ENCODE results near the gene NUP93. TPM values are rescaled to one million over a fixed set of nuclear protein-coding genes. Genes with fewer than 3 reads are reported as not detected.

NUP93 gene
- total RNA-seq, 2 experiments from 2014 or later, result 45.6 to 47.2 TPM

- Histone ChIP-seq H3K36me3 (ENCODE audit: insufficient read depth, low read length) (peaks cover 8% of the 10 kb centered on the region), H3K27me3 (ENCODE audit: control insufficient read depth in 1 of 2, insufficient read depth in 2 of 2, low read length in 2 of 2) (no peaks in the 10 kb centered on the region), H3K9me3 (ENCODE audit: control insufficient read depth in 1 of 2, insufficient read depth in 1 of 2, low read length in 2 of 2) (no peaks in the 10 kb centered on the region), H3K4me3 (ENCODE audit: low read length) (no peak overlapping the region), H3K27ac (ENCODE audit: low read depth in 1 of 2, low read length in 2 of 2) (no peak overlapping the region), H3K4me1 (ENCODE audit: insufficient read depth, low read length) (peaks cover 3% of the 10 kb centered on the region)
- intact Hi-C loops (cut with DNase I, micrococcal nuclease), result no loop called here
- POLR2A ChIA-PET, result no interaction called here
- peaks cover 22% of the 10 kb centered on the region for H3K4me1 Mint-ChIP-seq (ENCODE audit: low read depth)
- DNase-seq, result no peak
- H3K4me3 Mint-ChIP-seq, result no peak overlapping the region
- H3K27me3 Mint-ChIP-seq, result no peaks in the 10 kb centered on the region
- no peaks in the 10 kb centered on the region for H3K9me3 Mint-ChIP-seq
- no peak for ATAC-seq (ENCODE audit: poor library complexity)
- CTCF ChIA-PET, result interaction anchor here (1.7 kb wide), 1 partner anchor 9 kb away, joined by 4 read pairs; no protein-coding TSS in a partner anchor
- peaks cover 15% of the 10 kb centered on the region for H3K36me3 Mint-ChIP-seq (ENCODE audit: low read depth)
- no peak for TF ChIP-seq CTCF (IDR thresholded peaks at IDR 0.05)
- H3K27ac Mint-ChIP-seq, result no peak overlapping the region
Observed at GRCh38 chr16:56769677-56770076, 39.7 kb downstream of the NUP93 start.

- Histone ChIP-seq H3K9me3 (ENCODE audit: control insufficient read depth in 1 of 2, insufficient read depth in 1 of 2, low read length in 2 of 2) (no peaks in the 10 kb centered on the region), H3K36me3 (ENCODE audit: insufficient read depth, low read length) (peaks cover 5% of the 10 kb centered on the region), H3K27me3 (ENCODE audit: control insufficient read depth in 1 of 2, insufficient read depth in 2 of 2, low read length in 2 of 2) (no peaks in the 10 kb centered on the region), H3K4me1 (ENCODE audit: insufficient read depth, low read length) (peaks cover 3% of the 10 kb centered on the region), H3K27ac (ENCODE audit: low read depth in 1 of 2, low read length in 2 of 2) (no peak overlapping the region), H3K4me3 (ENCODE audit: low read length) (no peak overlapping the region)
- no peak for TF ChIP-seq CTCF (IDR thresholded peaks at IDR 0.05)
- DNase-seq (no peak), ATAC-seq (ENCODE audit: poor library complexity) (no peak)
- H3K9me3 Mint-ChIP-seq, result no peaks in the 10 kb centered on the region
- H3K27me3 Mint-ChIP-seq, result no peaks in the 10 kb centered on the region
- H3K27ac Mint-ChIP-seq, result no peak overlapping the region
- POLR2A ChIA-PET, result no interaction called here
- H3K4me1 Mint-ChIP-seq (ENCODE audit: low read depth), result peaks cover 22% of the 10 kb centered on the region
- peaks cover 3% of the 10 kb centered on the region for H3K36me3 Mint-ChIP-seq (ENCODE audit: low read depth)
- CTCF ChIA-PET, result no interaction called here
- no peak overlapping the region for H3K4me3 Mint-ChIP-seq
- intact Hi-C loops (cut with DNase I, micrococcal nuclease), result no loop called here
Observed at GRCh38 chr16:56771558-56772279, 41.8 kb downstream of the NUP93 start.

GRCh38 chr16:56773532-56773931 lies 43.6 kb downstream of the NUP93 start:
- H3K27ac ChIP-seq (ENCODE audit: low read depth in 1 of 2, low read length in 2 of 2), result no peak overlapping the region
- H3K27me3 Mint-ChIP-seq, result no peaks in the 10 kb centered on the region
- H3K36me3 Mint-ChIP-seq (ENCODE audit: low read depth), result no peaks in the 10 kb centered on the region
- H3K27me3 ChIP-seq (ENCODE audit: control insufficient read depth in 1 of 2, insufficient read depth in 2 of 2, low read length in 2 of 2), result no peaks in the 10 kb centered on the region
- no peak for TF ChIP-seq CTCF (IDR thresholded peaks at IDR 0.05)
- H3K9me3 Mint-ChIP-seq, result no peaks in the 10 kb centered on the region
- H3K4me3 ChIP-seq (ENCODE audit: low read length), result no peak overlapping the region
- H3K4me3 Mint-ChIP-seq, result no peak overlapping the region
- H3K27ac Mint-ChIP-seq, result no peak overlapping the region
- H3K4me1 ChIP-seq (ENCODE audit: insufficient read depth, low read length), result peaks cover 3% of the 10 kb centered on the region
- no peaks in the 10 kb centered on the region for H3K9me3 ChIP-seq (ENCODE audit: control insufficient read depth in 1 of 2, insufficient read depth in 1 of 2, low read length in 2 of 2)
- H3K36me3 ChIP-seq (ENCODE audit: insufficient read depth, low read length), result no peaks in the 10 kb centered on the region
- intact Hi-C loops (cut with DNase I, micrococcal nuclease), result no loop called here
- CTCF ChIA-PET, result no interaction called here
- POLR2A ChIA-PET, result no interaction called here
- DNase-seq (no peak), ATAC-seq (ENCODE audit: poor library complexity) (no peak)
- H3K4me1 Mint-ChIP-seq (ENCODE audit: low read depth), result peaks cover 28% of the 10 kb centered on the region

Data from CD4-positive, alpha-beta T cell (primary cell).